ENCODE measurements around the gene ALDH3A2.

Gene ALDH3A2

DNA sequence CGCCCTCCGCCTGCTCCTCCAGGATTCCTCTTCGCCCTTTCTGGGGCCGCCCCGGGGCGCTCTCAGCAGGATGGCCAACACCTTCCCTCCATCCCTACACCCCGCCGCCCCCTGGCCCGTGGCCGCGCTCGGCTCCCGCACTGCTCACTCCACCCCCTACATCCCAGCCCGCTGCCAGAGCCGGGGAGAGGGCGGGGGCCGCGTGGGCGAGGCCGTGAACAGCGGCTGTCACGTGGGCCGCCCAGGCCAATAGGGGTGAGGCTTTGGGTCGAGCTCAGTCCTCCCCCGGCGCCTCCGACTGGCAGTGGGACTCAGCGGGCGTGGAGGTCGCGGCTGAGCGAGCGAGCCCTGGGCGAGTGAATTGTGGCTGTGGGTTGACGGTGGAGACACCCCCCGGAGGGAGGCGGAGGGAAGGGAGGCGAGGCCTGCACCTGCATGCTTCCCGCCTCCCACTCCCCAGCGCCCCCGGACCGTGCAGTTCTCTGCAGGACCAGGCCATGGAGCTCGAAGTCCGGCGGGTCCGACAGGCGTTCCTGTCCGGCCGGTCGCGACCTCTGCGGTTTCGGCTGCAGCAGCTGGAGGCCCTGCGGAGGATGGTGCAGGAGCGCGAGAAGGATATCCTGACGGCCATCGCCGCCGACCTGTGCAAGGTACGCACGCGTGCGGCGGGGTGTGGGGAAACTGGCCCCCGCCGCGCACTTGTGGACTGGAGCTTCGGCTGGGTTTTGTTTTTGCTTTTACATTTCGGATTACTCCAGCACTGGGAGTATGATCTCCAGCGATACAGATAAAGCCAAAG, at the start of gene ALDH3A2:
ALDH3A2 (plus strand) TSS at position 277 of the 799 bp plus-strand sequence; CDS start at position 498, 221 bp downstream.
- peak; percentile 98 for DNase-seq

DNA sequence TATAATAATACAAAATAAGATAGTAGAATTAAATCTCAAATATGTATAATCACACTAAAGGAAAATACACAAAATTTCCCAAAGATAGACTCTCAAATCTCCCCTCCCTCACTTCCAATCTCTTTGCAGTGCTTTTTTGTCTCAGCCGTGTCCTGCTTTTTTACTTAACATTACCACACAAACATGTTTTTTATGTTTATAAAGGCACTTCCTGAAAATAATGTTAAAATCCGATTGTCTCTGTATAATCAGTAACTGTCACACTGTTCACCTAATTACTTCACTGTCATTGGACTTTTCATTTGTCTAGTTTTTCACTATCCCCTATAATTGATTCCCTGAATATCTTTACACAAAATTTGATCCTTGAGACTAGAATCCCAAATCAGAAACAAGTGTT, 38.2 kb upstream of the ALDH3A2 start:
- DNase-seq, result no peak

DNA sequence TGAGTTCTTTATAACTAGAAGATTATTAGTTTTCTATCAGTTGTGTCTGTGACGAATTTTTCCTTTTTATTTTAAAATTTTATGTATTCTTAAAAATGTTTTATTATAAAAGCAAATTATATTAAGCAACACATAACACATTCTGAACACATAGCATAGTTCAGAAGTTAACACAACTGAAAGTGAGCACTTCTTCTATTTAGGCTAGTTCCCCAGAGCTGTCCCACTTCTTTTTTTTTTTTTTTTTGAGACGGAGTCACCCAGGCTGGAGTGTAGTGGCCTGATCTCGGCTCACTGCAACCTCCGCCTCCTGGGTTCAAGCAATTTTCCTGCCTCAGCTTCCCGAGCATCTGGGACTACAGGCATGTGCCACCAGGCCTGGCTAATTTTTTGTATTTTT, 37.7 kb upstream of the ALDH3A2 start:
- DNase-seq, result no peak

- no peak for DNase-seq
Observed at GRCh38 chr17:19613979-19614378, 34.6 kb upstream of the ALDH3A2 start.

DNA sequence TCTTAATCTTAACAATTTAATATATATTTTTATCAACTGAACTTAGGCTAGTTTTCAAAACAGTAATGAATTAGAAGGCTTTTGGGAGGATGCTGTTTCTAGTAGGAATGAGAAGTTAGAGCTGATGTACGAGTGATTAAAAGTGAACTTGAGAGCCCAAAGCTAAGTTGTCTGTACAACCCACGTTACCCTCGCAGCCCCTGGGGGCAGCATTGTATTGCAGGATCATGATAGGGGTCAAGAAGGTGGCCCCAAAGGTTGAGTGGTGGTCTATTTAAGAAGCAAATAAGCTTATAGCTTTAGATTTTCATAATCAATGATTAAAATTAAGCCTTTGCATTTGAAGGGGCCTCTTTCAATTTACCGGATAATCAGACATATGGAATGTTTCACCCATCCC, 33.7 kb upstream of the ALDH3A2 start:
- DNase-seq, result no peak

DNA sequence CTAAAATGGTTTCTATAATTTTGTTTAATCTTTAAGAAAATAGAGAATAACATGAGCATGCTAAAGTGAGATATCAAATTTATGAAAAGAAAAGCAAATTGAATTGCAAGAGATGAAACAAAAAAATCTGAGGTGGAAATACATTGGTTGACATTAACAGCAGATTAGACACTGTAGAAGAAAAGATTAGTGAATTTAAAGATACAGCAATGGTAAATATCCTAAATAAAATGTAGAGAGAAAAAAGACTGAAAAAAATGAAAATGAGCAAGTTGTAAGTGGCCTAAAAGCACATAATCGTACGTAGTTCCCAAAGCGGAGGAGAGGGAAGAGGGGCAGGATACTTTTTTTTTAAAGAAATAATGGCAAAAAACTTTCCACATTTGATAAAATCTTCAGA, 30.5 kb upstream of the ALDH3A2 start:
- no peak for DNase-seq

- DNase-seq, result no peak
Observed at GRCh38 chr17:19619705-19620325, 28.7 kb upstream of the ALDH3A2 start.

GRCh38 chr17:19621697-19622096, 26.9 kb upstream of the ALDH3A2 start:
- no peak for DNase-seq

DNA sequence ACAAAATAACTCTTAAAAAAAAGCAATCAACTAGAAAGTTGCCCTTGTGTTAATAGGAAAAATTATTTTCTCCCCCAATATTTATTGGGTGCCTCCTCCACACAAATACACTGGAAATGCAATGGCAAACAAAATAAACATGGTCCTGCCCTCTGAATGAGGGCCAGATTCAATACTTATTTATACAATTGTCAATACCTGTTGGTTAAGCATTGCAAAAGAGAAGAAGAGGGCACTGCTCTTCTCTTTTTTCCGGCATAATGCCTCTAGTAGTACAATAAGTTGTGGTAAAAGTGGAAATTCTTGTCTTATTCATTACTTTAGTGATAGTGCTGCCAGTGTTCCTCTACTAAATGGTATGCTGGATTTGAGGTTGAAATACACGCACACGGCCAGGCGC, 22.5 kb upstream of the ALDH3A2 start:
- DNase-seq, result no peak

GRCh38 chr17:19629449-19629848, 19.1 kb upstream of the ALDH3A2 start:
- no peak for DNase-seq

DNA sequence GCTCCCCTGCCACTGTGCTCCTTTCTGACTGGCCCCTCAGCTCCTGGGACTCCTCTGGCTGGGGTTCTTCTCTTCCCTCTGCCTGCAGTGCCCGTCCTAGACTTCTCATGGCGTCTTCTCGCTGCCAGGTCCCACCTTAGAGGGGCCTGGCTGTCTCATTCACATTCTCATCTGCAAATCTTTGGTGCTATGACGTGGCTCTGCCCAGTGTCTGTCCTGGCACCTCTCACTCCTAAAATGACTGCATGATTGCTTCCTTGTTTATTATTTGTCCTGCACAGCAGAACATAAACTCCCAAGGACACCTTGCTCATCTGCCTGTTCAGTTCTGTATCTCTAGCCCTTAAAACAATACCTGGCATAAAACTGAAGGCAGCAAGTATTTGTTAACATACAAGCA, 18.5 kb upstream of the ALDH3A2 start:
- DNase-seq, result no peak

- no peak for DNase-seq
Observed at GRCh38 chr17:19630661-19631060, 17.9 kb upstream of the ALDH3A2 start.

GRCh38 chr17:19631905-19632304, 16.6 kb upstream of the ALDH3A2 start:
- DNase-seq, result no peak

DNA sequence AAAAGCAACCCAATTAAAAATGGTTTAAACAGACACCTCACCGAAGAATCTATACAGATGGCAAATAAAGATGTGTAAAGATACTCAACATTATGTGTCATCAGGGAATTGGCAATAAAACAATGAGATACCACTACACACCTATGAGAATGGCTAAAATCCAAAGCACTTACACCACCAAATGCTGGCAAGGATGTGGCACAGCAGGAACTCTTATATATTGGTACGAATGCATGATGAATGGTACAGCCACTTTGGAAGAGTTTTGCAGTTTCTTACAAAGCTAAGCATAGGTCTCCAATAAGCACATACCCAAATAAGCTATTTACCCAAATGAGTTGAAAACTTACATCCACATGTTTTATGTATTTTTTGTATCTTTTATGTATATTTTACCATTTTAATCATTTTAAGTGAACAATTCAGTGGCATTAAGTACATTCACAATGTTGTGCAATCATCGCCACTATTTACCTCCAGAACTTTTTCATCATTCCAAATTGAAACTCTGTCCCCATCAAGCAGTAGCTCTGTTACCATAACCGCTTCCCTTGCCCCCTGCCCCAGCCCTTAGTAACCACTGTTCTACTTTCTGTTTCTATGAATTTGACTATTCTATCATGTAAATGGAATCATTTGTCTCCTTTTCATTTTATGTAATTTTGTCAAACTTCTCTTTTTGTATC, 6.7 kb upstream of the ALDH3A2 start:
- DNase-seq, result no peak

- DNase-seq, result no peak
Observed at GRCh38 chr17:19642373-19642893, 6.1 kb upstream of the ALDH3A2 start.

- DNase-seq, result peak; percentile 48
Observed at GRCh38 chr17:19644493-19645210, 3.9 kb upstream of the ALDH3A2 start.

- peak; percentile 83 for DNase-seq
Observed at GRCh38 chr17:19645734-19646201, 2.8 kb upstream of the ALDH3A2 start.

- DNase-seq, result peak; percentile 53
Observed at GRCh38 chr17:19646788-19647696, 1.5 kb upstream of the ALDH3A2 start.

DNA sequence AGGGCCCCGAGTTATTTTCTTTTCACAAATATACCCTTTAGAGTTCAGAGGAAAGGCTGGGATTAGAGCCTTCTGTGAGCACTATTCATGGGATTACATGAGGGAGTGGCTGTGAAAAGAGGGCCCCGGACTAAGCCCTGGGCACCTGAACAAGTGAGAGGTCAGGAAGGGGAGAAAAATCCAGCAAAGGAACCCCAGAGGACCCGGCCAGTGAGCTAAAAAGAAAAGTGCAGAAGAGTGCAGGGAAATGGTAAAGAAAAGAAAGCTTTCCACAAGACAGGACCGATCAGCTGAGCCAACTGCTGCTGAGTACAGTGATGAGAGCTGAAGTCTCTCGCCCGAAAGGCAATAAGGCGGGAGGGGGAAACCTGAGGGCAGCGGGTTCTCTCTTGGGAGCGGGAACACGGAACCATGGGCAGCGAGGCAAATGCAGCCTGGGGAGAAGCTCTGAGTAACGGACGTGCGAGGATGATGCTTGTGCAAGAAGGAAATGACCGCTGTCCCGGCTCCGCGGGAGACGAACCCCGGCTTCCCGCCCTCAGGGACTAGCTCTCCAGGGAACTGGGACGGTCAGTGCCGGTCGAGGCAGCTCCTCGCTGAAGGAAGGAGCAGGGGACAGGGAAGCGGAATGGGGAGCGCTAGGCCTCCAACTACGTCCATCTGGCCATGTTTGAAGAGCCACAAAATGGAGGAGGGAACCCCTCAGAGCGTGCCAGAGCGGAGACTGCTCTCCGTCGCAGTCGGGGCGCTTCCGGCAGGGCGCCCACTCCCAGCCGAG, 665 bp upstream of the ALDH3A2 start:
- peak; percentile 71 for DNase-seq

DNA sequence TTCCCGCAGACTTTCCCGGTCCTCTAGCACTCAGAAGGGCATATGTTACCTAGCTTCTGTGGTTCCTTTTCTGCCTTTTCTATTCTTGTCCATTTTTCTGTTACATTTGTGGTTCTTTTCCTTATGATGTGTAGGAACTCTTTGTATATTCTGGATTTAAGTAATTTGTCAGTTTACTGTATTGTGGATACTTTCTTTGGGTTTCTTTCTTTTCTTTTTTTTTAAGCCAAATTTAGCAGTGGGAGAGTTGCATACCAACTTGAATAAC, 657 bp downstream of the ALDH3A2 start:
- no peak for DNase-seq

DNA sequence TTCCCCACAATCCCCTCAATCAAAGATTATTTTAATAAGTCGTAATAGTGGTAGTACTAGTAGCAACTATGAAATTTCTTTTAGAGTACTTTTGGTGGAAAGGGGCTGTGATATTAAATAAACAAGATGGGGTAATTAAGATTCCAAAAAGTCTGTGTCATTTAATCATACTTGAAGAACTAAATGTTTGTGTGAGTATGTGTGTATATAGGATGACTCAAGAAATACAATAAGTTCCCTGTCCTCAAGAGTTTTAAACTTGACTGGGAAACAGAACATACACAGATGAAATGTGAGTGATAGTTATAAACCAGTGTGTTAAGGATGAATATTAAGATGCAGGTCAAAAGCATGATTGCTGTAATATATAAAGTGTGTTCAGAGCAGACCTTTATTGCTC, 2.3 kb downstream of the ALDH3A2 start:
- DNase-seq, result no peak

Data from NCI-H226 (cell line).